Lung (tissue), 12 donors: ENCODE data around the gene TULP4. TPM values are rescaled to one million over a fixed set of nuclear protein-coding genes. Genes with fewer than 3 reads are reported as not detected.

Experiments used
- ATAC-seq: fragments of 200-7000 bp; cut with Tn5 transposase; one replicate; pipeline ENCODE4 v1.9.1; 2020; ENCODE audit warnings: moderate number of reproducible peaks; ENCODE audit not compliant: insufficient read depth, low FRiP score
- DNase-seq, 3 donors: peaks; one replicate each; pipeline ENCODE4 v3.0.0-alpha.2; 2013 to 2017
- H3K27ac ChIP-seq, 2 donors: one replicate each; pipeline ENCODE4 v1.5.1; 2013; ENCODE audit warnings: mild to moderate bottlenecking in 2 of 2, moderate library complexity in 2 of 2, control low read depth in 1 of 2, inconsistent platforms in 1 of 2, low read depth in 1 of 2, low read length in 1 of 2
- H3K27me3 ChIP-seq, 3 donors: one replicate each; pipeline ENCODE4 v1.5.1; 2013; ENCODE audit warnings: low read length in 2 of 3; ENCODE audit not compliant: control insufficient read depth in 3 of 3, insufficient read depth in 3 of 3
- H3K36me3 ChIP-seq, 4 donors: one replicate each; pipeline ENCODE4 v1.5.1; 2013; ENCODE audit warnings: low read length in 4 of 4, mild to moderate bottlenecking in 1 of 4, moderate library complexity in 1 of 4; ENCODE audit not compliant: control insufficient read depth in 4 of 4, insufficient read depth in 4 of 4
- H3K4me1 ChIP-seq, 5 donors: one replicate each; pipeline ENCODE4 v1.5.1; 2013; ENCODE audit warnings: low read length in 5 of 5, mild to moderate bottlenecking in 2 of 5, moderate library complexity in 1 of 5; ENCODE audit not compliant: control insufficient read depth in 5 of 5, insufficient read depth in 5 of 5
- H3K4me3 ChIP-seq: one replicate; pipeline ENCODE4 v1.5.1; 2013; ENCODE audit warnings: mild to moderate bottlenecking, control low read depth, moderate library complexity
- H3K9ac ChIP-seq, 2 donors: one replicate each; pipeline ENCODE4 v1.5.1; 2013; ENCODE audit warnings: low read length in 2 of 2, control low read depth in 1 of 2; ENCODE audit not compliant: insufficient read depth in 1 of 2
- H3K9me3 ChIP-seq, 4 donors: one replicate each; pipeline ENCODE4 v1.5.1; 2013; ENCODE audit warnings: low read length in 3 of 4, mild to moderate bottlenecking in 1 of 4, moderate library complexity in 1 of 4; ENCODE audit not compliant: control insufficient read depth in 4 of 4, insufficient read depth in 3 of 4
- WGBS, 2 donors: extraction: QIAGEN DNeasy Blood & Tissue Kit; methylation state at CpG; one replicate each; pipeline ENCODE4 v1.1.7; 2013; 5-methylcytosine and 5-hydroxymethylcytosine counted together
- polyA plus RNA-seq, 2 donors: library from polyadenylated mRNA; stranded (reverse); fragments of 200-250 nt; gene quantifications; one replicate each; pipeline ENCODE4 v1.2.1, GENCODE V29; 2013
- total RNA-seq, 2 donors: library from RNA; depleted of rRNA in 1 of 2; stranded (reverse); fragments of >200 nt in 1 of 2; gene quantifications; one replicate each; pipeline ENCODE4 v1.2.1, GENCODE V29; 2014 to 2021
- TF ChIP-seq, protein P1 (sequence below): IDR thresholded peaks from 2 replicates; pipeline ENCODE4 v1.5.1; 2012; ENCODE audit warnings: mild to moderate bottlenecking; ENCODE audit errors: control extremely low read depth, extremely low read depth
- donor health status: control.
- donor health status: control.
- donor health status: Bipolar disorder and iron deficiency.
- donor health status: healthy.
- donor health status: DM: yes; HTN: yes; CAD: no.

TULP4 gene
- total and polyA plus RNA-seq, 4 donors, result 4.5 to 147 (median 39.2) TPM

DNA sequence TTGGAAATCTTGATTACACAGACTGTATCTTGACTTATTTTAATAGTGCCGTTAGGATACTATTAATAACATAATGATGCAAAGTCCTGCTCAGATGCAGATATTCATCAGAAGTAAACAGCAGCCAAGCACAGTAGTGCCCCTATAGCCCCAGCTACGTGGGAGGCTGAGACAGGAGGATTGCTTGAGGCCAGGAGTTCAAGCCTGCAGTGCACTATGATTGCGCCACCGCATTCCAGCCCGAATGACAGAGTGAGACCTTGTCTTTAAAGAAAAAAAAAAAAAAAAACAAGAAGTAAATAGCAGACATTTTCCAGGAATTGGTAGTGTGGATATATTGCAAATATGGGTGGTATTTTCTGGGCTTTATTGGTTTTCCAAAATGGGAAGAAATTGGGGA lies 61.8 kb downstream of the TULP4 start:
- no peak overlapping the region for H3K27ac ChIP-seq
- H3K4me3 ChIP-seq, result no peak overlapping the region
- H3K27me3 ChIP-seq, result no peaks in the 10 kb centered on the region
- TF ChIP-seq, protein P1, sequence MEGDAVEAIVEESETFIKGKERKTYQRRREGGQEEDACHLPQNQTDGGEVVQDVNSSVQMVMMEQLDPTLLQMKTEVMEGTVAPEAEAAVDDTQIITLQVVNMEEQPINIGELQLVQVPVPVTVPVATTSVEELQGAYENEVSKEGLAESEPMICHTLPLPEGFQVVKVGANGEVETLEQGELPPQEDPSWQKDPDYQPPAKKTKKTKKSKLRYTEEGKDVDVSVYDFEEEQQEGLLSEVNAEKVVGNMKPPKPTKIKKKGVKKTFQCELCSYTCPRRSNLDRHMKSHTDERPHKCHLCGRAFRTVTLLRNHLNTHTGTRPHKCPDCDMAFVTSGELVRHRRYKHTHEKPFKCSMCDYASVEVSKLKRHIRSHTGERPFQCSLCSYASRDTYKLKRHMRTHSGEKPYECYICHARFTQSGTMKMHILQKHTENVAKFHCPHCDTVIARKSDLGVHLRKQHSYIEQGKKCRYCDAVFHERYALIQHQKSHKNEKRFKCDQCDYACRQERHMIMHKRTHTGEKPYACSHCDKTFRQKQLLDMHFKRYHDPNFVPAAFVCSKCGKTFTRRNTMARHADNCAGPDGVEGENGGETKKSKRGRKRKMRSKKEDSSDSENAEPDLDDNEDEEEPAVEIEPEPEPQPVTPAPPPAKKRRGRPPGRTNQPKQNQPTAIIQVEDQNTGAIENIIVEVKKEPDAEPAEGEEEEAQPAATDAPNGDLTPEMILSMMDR, result no peak
- ATAC-seq, result no peak
- 78 to 79% methylated on average over 5 of the region's 5 CpGs for WGBS, 2 donors
- peaks cover 0 to 5% (median 0%) of the 10 kb centered on the region in 4 donors for H3K36me3 ChIP-seq
- DNase-seq, result no peak
- peaks cover 0 to 23% (median 6%) of the 10 kb centered on the region in 5 donors for H3K4me1 ChIP-seq
- no peaks in the 10 kb centered on the region for H3K9me3 ChIP-seq
- H3K9ac ChIP-seq, result no peak overlapping the region

- Histone ChIP-seq H3K9me3 (no peaks in the 10 kb centered on the region), H3K27me3 (no peaks in the 10 kb centered on the region), H3K9ac (no peak overlapping the region), H3K4me1 (peaks cover 0 to 15% (median 6%) of the 10 kb centered on the region in 5 donors), H3K27ac (no peak overlapping the region), H3K4me3 (no peak overlapping the region), H3K36me3 (peaks cover 0 to 5% (median 0%) of the 10 kb centered on the region in 4 donors)
- TF ChIP-seq, protein P1, result no peak
- ATAC-seq, result no peak
- DNase-seq, result no peak
- 80% methylated on average over 3 of the region's 3 CpGs for WGBS, 2 donors
Observed at GRCh38 chr6:158376631-158377081, 64.4 kb downstream of the TULP4 start.

GRCh38 chr6:158377860-158378259 lies 65.6 kb downstream of the TULP4 start:
- peak overlapping the region in 1 of 2 donors; percentile 34 for H3K9ac ChIP-seq
- WGBS, 2 donors, result 56 to 70% methylated on average over 4 of the region's 4 CpGs
- H3K36me3 ChIP-seq, result peaks cover 0 to 5% (median 0%) of the 10 kb centered on the region in 4 donors
- H3K4me1 ChIP-seq, result peaks cover 0 to 15% (median 6%) of the 10 kb centered on the region in 5 donors
- no peaks in the 10 kb centered on the region for H3K9me3 ChIP-seq
- no peak for ATAC-seq
- H3K4me3 ChIP-seq, result no peak overlapping the region
- TF ChIP-seq, protein P1, result no peak
- peak in 2 of 3 donors; percentile 64 to 80 for DNase-seq
- H3K27ac ChIP-seq, result no peak overlapping the region
- no peaks in the 10 kb centered on the region for H3K27me3 ChIP-seq

DNA sequence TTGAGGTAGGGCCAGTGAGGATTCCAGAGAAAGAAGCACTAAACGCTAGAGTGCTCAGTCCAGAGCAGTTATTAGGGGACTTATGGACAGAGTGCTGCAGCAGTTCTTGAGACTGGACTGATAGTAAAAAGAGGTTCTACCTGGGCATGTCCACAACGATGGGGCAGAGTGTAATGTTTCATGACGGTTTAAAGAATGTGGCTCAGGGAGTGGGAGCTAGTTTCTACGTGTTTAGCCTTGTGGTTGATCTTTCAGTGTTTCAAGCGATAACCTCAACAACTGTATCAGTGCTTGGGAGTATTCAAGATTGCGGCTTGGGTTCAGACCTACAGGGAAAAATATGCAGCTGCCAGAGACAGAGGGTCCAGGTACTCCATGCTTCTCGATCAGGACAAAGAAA lies 67.1 kb downstream of the TULP4 start:
- no peaks in the 10 kb centered on the region for H3K9me3 ChIP-seq
- ATAC-seq (no peak), DNase-seq (no peak)
- TF ChIP-seq, protein P1, result no peak
- H3K4me1 ChIP-seq, result peaks cover 0 to 10% (median 3%) of the 10 kb centered on the region in 5 donors
- no peak overlapping the region for H3K9ac ChIP-seq
- no peaks in the 10 kb centered on the region for H3K36me3 ChIP-seq
- 92 to 96% methylated on average over 7 of the region's 7 CpGs for WGBS, 2 donors
- no peak overlapping the region for H3K27ac ChIP-seq
- H3K27me3 ChIP-seq, result no peaks in the 10 kb centered on the region
- no peak overlapping the region for H3K4me3 ChIP-seq
